Measurements from ENCODE around the gene TCF4.

Gene TCF4

GRCh38 chr18:55515941-55516710 lies 71.9 kb downstream of the TCF4 start:
- DNase-seq (ENCODE audit: insufficient read length, low spot score) (no peak), FAIRE-seq (no peak)
- TF ChIP-seq POLR2A (IDR thresholded peaks at IDR 0.05; ENCODE audit: low read depth, low read length), result no peak

DNA sequence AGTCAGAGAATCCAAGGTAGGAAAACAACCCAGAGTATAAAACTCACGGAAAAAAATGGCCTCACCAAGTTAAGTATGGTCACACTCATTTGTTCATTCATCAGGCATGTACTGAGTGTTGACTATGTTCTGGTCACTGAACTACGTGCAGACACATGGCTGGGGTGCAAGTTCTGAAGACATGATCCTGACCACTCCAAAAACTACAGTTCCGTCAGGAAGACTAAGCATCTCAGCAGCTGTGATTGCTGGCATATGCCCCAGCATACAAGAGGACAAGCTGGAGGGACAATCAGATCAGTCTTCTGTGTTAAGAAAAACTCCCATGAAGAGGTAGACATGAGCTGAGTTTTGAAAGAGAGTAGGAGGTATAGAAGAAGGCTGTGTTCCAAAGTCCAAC lies 72.8 kb downstream of the TCF4 start:
- no peak for DNase-seq (ENCODE audit: insufficient read length, low spot score)
- no peak for TF ChIP-seq POLR2A (IDR thresholded peaks at IDR 0.05; ENCODE audit: low read depth, low read length)
- FAIRE-seq, result no peak

DNA sequence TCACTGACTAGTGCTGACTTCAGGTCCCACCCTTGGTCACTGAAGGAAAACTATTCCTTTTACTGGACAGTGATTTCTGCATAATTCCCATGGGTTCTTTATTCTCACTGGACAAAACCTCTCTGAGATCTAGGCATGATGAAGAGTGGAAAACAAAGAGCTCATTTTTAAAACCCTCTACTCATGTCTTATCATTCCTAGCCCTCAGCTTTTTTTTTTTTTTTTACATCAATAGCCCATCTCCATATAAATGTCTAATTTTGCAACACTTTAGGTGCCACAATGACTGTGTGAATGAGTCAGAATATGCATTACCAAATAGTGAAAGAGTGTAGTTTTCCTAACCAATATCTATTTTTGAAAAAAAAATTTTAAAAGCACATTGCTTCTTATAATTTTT lies 74.8 kb downstream of the TCF4 start:
- FAIRE-seq, result no peak
- no peak for DNase-seq (ENCODE audit: insufficient read length, low spot score)
- no peak for TF ChIP-seq POLR2A (IDR thresholded peaks at IDR 0.05; ENCODE audit: low read depth, low read length)

- FAIRE-seq, result no peak
- no peak for DNase-seq (ENCODE audit: insufficient read length, low spot score)
- no peak for TF ChIP-seq POLR2A (IDR thresholded peaks at IDR 0.05; ENCODE audit: low read depth, low read length)
Observed at GRCh38 chr18:55511277-55511676, 76.7 kb downstream of the TCF4 start.

GRCh38 chr18:55510809-55511208 lies 77.2 kb downstream of the TCF4 start:
- TF ChIP-seq POLR2A (IDR thresholded peaks at IDR 0.05; ENCODE audit: low read depth, low read length), result no peak
- FAIRE-seq (peak; percentile 81), DNase-seq (ENCODE audit: insufficient read length, low spot score) (no peak)

DNA sequence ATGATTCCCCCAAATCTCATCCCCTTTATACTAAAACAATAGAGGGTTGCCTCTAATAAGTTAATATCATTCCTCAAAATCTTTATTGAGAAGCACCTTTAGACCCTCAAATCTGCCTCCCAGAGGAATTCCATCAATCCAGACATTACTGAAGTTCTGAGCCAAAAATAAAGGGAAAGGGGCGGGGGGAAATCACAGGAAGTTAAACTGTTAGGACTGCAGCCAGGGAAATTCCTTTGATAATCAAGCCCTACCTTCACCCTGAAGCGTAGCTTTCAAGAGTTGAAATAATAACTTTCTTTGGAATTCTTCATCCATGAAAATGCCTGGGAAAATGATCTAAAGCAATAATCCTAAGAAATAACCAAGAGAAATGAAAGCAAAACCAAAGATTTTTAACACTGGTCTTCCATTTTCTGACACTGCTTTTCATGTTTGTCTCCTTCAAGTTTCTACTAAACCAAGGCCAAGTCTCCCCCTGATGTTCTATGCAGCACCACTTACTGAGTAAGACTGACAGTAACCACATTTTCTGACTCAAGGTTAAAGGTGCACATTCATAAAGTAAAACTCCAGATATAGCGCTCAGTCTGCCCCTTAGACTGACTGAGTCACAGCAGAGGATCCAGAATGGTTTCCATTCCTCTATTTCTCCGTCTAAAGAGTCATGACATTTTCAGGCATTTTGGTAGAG lies 78.2 kb downstream of the TCF4 start:
- DNase-seq (ENCODE audit: insufficient read length, low spot score) (no peak), FAIRE-seq (peak; percentile 82)
- no peak for TF ChIP-seq POLR2A (IDR thresholded peaks at IDR 0.05; ENCODE audit: low read depth, low read length)

DNA sequence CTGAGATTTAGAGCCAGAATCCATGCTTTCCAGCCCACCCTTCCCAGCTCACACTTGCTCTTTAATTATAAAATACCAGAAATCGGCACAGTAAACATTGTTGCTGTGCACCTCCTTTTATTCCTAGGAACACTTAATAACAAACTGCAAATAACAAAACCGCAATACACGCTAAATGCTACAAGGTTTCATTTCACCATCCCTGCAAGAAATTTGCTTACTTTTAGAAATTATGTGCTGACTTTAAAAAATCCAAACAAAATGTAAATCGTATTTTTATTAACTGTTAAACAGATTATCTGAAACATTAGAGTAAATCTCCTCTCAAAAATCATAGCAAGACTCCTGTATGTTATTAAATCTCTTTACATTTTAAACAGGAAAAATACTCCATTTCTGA lies 79.3 kb downstream of the TCF4 start:
- FAIRE-seq, result no peak
- no peak for DNase-seq (ENCODE audit: insufficient read length, low spot score)
- no peak for TF ChIP-seq POLR2A (IDR thresholded peaks at IDR 0.05; ENCODE audit: low read depth, low read length)

DNA sequence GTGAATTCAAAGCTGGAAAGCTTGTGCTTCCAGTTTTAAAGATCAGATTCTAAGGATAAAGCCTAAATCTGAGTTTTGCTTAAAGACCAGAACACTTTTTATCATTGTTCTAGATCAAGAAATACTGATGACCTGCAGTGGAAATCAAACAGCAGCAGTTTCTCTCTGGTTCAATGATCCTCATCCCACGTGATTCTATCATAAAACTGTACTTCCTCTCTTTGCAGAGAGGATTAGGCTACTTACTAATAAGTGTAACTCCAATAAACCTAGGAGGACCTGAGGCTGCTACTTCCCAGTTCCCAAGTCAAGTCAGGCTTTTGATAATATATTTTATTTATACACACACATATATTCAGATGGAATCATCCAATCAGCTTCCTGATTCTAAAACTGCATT lies 81.9 kb downstream of the TCF4 start:
- FAIRE-seq (no peak), DNase-seq (ENCODE audit: insufficient read length, low spot score) (no peak)
- TF ChIP-seq POLR2A (IDR thresholded peaks at IDR 0.05; ENCODE audit: low read depth, low read length), result no peak

GRCh38 chr18:55504808-55505207 lies 83.2 kb downstream of the TCF4 start:
- no peak for TF ChIP-seq POLR2A (IDR thresholded peaks at IDR 0.05; ENCODE audit: low read depth, low read length)
- FAIRE-seq (no peak), DNase-seq (ENCODE audit: insufficient read length, low spot score) (no peak)

- FAIRE-seq (no peak), DNase-seq (ENCODE audit: insufficient read length, low spot score) (no peak)
- TF ChIP-seq POLR2A (IDR thresholded peaks at IDR 0.05; ENCODE audit: low read depth, low read length), result no peak
Observed at GRCh38 chr18:55503167-55503820, 84.7 kb downstream of the TCF4 start.

DNA sequence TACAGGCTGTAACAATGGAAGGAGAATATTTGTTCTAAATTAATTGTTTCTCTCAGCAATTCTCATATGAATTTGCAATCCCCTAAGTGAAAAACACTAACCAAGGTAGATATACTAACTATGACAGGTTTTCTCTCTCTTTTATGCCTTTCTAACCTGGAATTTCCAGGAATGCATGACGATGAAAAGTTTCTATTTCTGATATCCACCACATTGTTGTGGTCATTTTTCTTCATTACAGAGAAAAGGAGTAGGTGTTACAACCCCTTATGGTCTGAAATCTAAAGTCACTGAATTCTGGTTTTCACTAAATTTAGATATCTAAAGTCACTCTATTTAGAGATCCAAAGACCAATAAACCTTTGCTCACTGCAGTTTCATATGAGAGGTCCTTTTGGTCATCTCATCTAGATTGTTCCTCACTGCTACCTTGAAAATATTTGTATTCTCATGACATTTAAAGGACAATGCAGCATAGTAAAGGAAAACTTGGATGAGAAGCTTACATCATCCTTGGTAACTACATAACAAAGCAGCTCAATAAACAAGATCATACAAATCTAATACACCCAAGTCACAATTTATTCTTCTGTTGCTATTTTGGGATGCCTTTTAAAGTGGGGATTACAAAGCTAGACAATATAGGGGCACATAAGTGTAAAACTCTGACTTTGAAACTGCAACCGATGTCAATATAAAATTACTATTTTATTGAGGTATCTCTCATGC lies 85.8 kb downstream of the TCF4 start:
- no peak for FAIRE-seq
- TF ChIP-seq POLR2A (IDR thresholded peaks at IDR 0.05; ENCODE audit: low read depth, low read length), result no peak

DNA sequence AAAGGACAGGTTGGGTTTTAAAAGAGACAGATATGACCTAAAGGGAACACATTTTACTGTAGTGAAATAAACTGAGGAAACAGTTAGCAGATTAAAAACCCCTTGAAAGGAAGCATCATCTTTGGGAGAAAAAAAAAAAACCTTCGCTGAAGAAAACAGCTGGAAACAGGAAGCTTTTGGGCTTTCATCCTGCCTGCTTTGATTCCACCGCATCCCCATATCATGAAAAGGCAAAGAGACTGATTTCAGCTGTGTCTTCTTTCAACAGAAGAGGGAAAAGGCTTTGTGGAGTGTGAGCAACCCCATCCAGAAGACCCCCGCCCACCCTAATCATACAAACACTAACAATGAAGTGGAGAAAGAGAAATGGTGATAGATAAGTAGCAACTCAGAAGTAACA lies 86.4 kb downstream of the TCF4 start:
- no peak for FAIRE-seq
- no peak for DNase-seq (ENCODE audit: insufficient read length, low spot score)

More for the DNA sequence above, 85.8 kb downstream of the TCF4 start:
- no peak for DNase-seq (ENCODE audit: insufficient read length, low spot score)

GRCh38 chr18:55500316-55501086 lies 87.5 kb downstream of the TCF4 start:
- no peak for DNase-seq (ENCODE audit: insufficient read length, low spot score)
- no peak for TF ChIP-seq POLR2A (IDR thresholded peaks at IDR 0.05; ENCODE audit: low read depth, low read length)
- FAIRE-seq, result peak; percentile 52

More for the DNA sequence above, 86.4 kb downstream of the TCF4 start:
- no peak for TF ChIP-seq POLR2A (IDR thresholded peaks at IDR 0.05; ENCODE audit: low read depth, low read length)

Measured in H54 (cell line).